ENCODE data around the gene ELF3. TPM values are rescaled to one million over a fixed set of nuclear protein-coding genes. Genes with fewer than 3 reads are reported as not detected.
"Not testable (repeated sequence)": the region's sequence is repeated elsewhere in the genome, so short reads cannot be mapped to it uniquely, and the experiment has no call there.

ELF3 gene
- total RNA-seq, 1 experiment from 2014 or later, result 3.6 TPM

DNA sequence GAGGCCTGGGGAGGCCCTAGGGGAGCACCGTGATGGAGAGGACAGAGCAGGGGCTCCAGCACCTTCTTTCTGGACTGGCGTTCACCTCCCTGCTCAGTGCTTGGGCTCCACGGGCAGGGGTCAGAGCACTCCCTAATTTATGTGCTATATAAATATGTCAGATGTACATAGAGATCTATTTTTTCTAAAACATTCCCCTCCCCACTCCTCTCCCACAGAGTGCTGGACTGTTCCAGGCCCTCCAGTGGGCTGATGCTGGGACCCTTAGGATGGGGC, 5.2 kb downstream of the ELF3 start:
- Histone ChIP-seq H3K36me3 (replicated peaks; ENCODE audit: control insufficient read depth, insufficient read depth, low read length) (peaks cover 13% of the 10 kb centered on the region), H3K27me3 (ENCODE audit: control insufficient read depth, insufficient read depth, low read length) (no peaks in the 10 kb centered on the region; the same call in 1 of the 2 replicates), H3K4me3 (ENCODE audit: insufficient read depth, low read depth, low read length) (no peak overlapping the region)
- DNase-seq, result no peak

DNA sequence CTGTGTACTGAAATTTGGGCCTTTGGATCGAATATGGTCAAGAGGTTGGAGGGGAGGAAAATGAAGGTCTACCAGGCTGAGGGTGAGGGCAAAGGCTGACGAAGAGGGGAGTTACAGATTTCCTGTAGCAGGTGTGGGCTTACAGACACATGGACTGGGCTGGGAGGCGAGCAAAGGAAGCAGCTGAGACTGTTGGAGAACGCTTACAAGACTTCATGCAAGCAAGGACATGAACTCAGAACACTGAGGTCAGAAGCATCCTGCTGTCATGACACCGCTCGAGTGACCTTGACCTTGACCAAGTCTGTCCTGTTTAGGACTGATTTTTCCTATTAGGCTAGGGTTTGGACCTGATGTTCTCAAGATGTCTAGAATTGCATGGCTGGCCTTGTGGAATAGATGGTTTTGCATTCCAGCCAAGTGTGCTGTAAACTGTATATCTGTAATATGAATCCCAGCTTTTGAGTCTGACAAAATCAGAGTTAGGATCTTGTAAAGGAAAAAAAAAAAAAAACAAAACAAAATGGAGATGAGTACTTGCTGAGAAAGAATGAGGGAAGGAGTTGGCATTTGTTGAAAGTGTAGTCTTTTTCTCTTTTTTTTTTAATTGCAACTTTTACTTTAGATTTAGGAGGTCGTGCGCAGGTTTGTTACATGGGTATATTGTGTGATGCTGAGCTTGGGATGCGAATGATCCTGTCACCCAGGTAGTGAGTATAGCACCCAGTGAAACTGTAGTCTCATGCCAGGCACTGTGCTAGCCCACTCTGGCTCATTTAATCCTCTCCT, 5.8 kb downstream of the ELF3 start:
- Histone ChIP-seq H3K36me3 (replicated peaks; ENCODE audit: control insufficient read depth, insufficient read depth, low read length) (peaks cover 13% of the 10 kb centered on the region), H3K4me3 (ENCODE audit: insufficient read depth, low read depth, low read length) (no peak overlapping the region), H3K27me3 (ENCODE audit: control insufficient read depth, insufficient read depth, low read length) (no peaks in the 10 kb centered on the region; the same call in 1 of the 2 replicates)
- DNase-seq, result no peak

DNA sequence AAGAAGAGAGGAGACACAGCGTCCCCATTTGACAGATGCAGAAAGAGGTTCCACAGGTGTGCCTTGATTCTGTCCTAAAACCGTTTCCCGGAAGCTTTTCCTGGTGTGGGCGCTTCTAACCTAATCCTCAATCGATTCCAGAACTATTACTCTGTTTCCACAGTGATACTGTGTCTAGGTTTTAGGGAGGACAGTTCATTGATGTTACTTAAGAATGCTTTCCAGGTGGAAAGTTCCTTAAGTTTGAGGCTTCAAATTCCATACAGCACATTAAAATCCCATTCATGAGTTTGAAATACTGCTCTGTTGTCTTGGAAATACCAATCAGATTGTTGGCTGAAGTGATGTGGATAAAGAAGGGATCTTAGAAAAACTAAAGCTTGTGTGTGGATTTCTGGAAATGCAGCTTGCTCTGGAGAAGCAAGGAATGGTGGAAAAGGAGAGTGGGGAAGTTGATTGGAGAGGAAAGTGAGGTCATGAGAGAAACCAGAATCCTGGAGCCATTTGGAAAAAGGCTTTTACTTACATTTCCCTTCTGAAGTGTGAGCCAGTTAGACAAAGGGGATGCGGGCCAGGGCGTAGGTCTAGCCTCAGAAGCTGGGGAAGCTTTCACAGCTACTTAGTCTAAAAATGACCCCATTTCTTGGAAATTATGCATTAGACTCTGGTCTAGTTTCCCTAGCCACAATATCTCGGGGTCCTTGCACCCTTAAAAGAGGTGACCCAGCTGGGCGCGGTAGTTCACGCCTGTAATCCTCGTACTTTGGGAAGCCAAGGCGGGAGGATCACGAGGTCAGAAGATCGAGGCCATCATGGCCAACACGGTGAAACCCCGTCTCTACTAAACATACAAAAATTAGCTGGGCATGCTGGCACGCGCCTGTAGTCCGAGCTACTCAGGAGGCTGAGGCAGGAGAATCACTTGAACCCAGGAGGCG, 6.7 kb downstream of the ELF3 start:
- Histone ChIP-seq H3K4me3 (ENCODE audit: insufficient read depth, low read depth, low read length) (no peak overlapping the region), H3K36me3 (replicated peaks; ENCODE audit: control insufficient read depth, insufficient read depth, low read length) (peaks cover 13% of the 10 kb centered on the region), H3K27me3 (ENCODE audit: control insufficient read depth, insufficient read depth, low read length) (no peaks in the 10 kb centered on the region)
- DNase-seq, result peak; percentile 32

GRCh38 chr1:202017749-202018467, 7.5 kb downstream of the ELF3 start:
- H3K36me3 ChIP-seq (replicated peaks; ENCODE audit: control insufficient read depth, insufficient read depth, low read length), result peaks cover 13% of the 10 kb centered on the region
- no peaks in the 10 kb centered on the region for H3K27me3 ChIP-seq (ENCODE audit: control insufficient read depth, insufficient read depth, low read length)
- H3K4me3 ChIP-seq (ENCODE audit: insufficient read depth, low read depth, low read length), result no peak overlapping the region
- peak; percentile 59 for DNase-seq

DNA sequence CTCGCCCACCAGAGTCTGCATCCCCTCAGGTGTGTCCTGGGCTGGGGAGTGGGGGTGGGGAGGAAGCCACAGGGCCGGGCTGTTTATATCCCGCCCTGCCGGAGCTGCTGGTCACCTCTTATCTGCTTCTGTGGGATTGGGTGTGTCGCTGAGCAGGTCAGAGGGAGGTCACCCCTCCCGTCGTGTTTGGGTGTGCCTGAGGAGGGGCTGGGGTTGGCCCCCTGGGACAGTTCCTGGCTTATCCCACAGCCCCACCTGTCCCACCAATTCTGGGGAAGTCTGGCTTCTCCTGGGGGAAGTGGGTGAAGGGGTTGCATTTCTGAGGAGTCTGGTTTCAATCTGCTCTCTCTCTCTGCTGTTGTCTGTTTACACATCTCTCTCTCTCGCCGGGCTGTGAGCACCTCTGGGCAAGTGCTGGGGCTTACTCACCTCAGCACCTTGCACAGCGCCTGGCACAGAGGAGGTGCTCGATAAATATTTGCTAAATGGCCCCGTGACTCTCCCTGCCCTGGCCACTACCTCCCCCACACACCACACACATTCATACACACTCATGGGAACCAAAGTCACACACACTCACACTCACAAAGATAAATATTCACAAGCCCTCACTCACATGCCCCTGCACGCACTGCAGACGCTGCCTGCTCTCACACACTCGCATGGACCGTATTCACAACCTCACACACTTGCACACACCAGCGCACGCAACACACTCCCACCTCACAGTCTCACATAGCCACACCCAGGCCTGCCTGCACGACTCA, 8.3 kb downstream of the ELF3 start:
- peak; percentile 69 for DNase-seq
- Histone ChIP-seq H3K4me3 (ENCODE audit: insufficient read depth, low read depth, low read length) (no peak overlapping the region), H3K27me3 (ENCODE audit: control insufficient read depth, insufficient read depth, low read length) (no peaks in the 10 kb centered on the region), H3K36me3 (replicated peaks; ENCODE audit: control insufficient read depth, insufficient read depth, low read length) (peaks cover 11% of the 10 kb centered on the region)

DNA sequence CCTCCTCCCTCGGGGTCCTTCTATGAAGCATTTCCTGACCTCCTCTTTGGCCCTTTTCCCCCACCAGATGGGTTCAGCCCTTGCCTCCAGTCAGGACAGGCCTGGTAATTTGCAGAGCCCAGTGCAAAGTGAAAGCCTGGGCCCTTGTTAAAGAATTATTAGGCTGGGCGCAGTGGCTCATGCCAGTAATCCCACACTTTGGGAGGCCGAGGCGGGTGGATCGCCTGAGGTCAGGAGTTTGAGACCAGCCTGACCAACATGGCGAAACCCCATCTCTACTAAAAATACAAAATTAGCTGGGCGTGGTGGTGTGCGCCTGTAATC, 8.8 kb downstream of the ELF3 start:
- H3K27me3 ChIP-seq (ENCODE audit: control insufficient read depth, insufficient read depth, low read length); DNase-seq; H3K4me3 ChIP-seq (ENCODE audit: insufficient read depth, low read depth, low read length); H3K36me3 ChIP-seq (replicated peaks; ENCODE audit: control insufficient read depth, insufficient read depth, low read length): not testable (repeated sequence)

- Histone ChIP-seq H3K36me3 (replicated peaks; ENCODE audit: control insufficient read depth, insufficient read depth, low read length) (no peaks in the 10 kb centered on the region), H3K4me3 (ENCODE audit: insufficient read depth, low read depth, low read length) (no peak overlapping the region), H3K27me3 (ENCODE audit: control insufficient read depth, insufficient read depth, low read length) (no peaks in the 10 kb centered on the region)
- no peak for DNase-seq
Measured at GRCh38 chr1:202023001-202023433, 12.6 kb downstream of the ELF3 start.

DNA sequence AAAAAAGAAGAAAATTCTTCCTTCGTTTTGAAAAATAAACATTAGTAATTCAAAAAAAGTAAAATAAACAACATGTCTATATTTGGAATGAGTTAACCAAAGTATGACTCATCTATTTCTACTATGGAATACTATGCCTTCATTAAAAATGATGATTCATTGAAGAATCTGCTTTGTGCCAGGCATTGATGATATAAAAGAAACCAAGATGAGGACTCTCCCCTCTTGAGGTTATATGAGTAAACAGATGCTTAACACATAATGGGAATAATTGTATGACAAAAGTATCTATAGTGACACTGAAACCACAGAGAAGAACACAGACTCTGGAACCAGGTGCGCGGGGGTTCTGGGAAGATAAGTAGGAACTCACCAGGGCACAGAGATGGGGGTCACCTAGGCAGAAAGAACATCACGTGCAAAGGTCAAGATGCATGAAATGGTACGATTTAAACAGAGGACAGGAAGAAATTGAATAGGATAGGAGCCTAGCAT, 18.8 kb downstream of the ELF3 start:
- Histone ChIP-seq H3K27me3 (ENCODE audit: control insufficient read depth, insufficient read depth, low read length) (no peaks in the 10 kb centered on the region), H3K4me3 (ENCODE audit: insufficient read depth, low read depth, low read length) (no peak overlapping the region), H3K36me3 (replicated peaks; ENCODE audit: control insufficient read depth, insufficient read depth, low read length) (no peaks in the 10 kb centered on the region)
- DNase-seq, result no peak

DNA sequence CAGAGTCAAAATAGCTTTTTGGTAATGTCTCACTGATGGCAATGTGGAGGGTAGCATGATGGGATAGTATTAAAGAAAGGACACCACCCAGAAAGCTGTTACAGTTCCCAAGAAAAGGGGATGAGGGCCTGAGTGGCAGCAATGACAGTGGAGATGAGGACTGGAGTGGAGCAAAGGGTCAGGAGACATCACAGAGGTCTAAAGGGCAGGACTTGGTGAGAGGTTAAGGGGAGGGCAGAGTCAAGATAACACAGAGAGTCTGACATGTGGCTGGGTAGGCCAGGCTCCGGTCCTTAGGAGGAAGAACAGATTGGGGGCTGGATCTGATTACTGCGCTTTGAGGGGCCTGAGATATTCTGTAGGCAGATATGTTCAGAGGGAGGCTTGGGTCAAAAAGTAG, 19.3 kb downstream of the ELF3 start:
- no peak overlapping the region for H3K4me3 ChIP-seq (ENCODE audit: insufficient read depth, low read depth, low read length)
- DNase-seq, result no peak
- H3K36me3 ChIP-seq (replicated peaks; ENCODE audit: control insufficient read depth, insufficient read depth, low read length), result no peaks in the 10 kb centered on the region
- H3K27me3 ChIP-seq (ENCODE audit: control insufficient read depth, insufficient read depth, low read length), result no peaks in the 10 kb centered on the region

DNA sequence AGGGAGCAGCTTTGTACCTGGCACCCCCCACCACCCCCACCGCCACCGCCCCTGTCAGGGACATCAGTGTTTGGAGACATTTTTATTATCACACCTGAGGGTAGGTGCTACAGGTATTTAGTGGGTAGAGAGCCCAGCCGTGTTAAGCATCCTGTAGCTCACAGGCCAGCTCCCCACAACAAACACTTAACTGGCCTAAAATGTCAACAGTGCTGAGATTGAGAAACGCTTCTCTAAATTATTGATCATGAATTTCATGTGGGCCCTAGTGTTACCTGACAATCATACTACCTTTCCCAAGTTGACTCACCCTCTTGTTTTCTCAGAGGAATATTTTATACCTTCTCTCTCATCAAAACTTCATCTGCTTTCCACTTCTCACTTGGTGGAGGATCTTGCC, 21.4 kb downstream of the ELF3 start:
- H3K4me3 ChIP-seq (ENCODE audit: insufficient read depth, low read depth, low read length), result no peak overlapping the region
- no peaks in the 10 kb centered on the region for H3K27me3 ChIP-seq (ENCODE audit: control insufficient read depth, insufficient read depth, low read length)
- peak; percentile 7 for DNase-seq
- H3K36me3 ChIP-seq (replicated peaks; ENCODE audit: control insufficient read depth, insufficient read depth, low read length), result no peaks in the 10 kb centered on the region

DNA sequence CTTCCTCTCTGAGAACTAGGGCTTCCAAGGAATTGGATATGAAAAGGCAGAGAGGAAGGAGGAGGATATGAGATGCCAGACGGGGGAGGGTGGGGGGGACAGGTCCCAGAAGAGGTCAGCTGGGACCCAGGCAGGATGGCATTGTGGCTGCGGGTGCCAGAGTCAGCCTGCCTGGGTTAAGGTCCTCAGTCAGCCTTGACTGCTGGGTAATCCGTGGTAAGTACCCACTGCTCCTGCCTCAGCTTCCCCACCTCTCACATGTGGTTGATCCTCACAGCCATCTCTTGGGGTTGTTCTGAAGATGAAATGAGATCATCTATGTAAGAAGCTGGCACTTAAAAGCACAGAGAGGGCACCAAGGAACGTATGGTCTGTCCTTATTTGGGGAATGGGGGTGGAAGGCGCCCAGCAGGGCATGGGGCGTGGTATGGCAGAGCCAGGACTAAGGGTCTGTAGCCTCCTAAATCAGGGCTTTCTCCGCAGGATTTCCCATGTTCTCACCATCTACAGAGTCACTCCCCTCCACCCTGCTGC, 23.8 kb downstream of the ELF3 start:
- DNase-seq, result peak; percentile 7
- Histone ChIP-seq H3K4me3 (ENCODE audit: insufficient read depth, low read depth, low read length) (no peak overlapping the region), H3K27me3 (ENCODE audit: control insufficient read depth, insufficient read depth, low read length) (no peaks in the 10 kb centered on the region), H3K36me3 (replicated peaks; ENCODE audit: control insufficient read depth, insufficient read depth, low read length) (no peaks in the 10 kb centered on the region)

DNA sequence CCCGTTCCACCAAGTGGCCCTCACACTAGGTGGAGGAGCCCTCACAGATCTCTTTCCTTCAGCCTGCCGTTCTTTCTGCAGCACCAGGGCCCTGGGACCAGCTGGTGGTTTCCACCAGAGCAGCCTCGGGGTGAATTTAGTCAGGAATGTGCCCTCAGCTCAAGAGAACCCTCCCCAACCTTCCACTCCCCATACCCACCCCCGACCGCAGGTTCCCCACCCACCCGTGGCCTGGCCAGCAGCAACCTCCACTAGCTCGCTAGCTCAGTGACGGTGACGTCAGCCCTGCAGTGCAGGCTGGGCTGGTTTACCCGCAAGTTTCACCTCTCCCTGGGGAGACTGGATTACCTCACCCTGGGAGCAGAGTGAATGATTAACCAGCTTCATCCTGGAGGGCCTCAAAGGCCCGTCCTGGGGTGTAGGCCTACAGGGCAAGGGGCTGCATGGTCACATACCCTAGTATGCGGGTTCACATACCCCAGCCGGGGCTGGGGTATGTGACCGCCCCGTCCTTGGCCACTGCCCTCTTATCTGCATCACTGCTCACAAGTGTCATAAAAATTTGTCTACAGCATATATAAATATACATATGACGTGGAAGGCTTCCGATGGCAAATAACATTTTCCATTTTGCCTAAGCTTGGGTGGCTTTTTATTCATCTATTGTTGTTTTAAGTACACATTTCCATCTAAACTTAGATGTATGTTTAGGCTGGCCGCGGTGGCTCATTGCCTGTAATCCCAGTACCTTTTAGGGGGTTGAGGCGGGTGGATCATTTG, 24.5 kb downstream of the ELF3 start:
- Histone ChIP-seq H3K4me3 (ENCODE audit: insufficient read depth, low read depth, low read length) (no peak overlapping the region), H3K36me3 (replicated peaks; ENCODE audit: control insufficient read depth, insufficient read depth, low read length) (no peaks in the 10 kb centered on the region), H3K27me3 (ENCODE audit: control insufficient read depth, insufficient read depth, low read length) (no peaks in the 10 kb centered on the region)
- DNase-seq, result peak; percentile 56

GRCh38 chr1:202036595-202037387, 26.4 kb downstream of the ELF3 start:
- Histone ChIP-seq H3K4me3 (ENCODE audit: insufficient read depth, low read depth, low read length) (no peak overlapping the region), H3K36me3 (replicated peaks; ENCODE audit: control insufficient read depth, insufficient read depth, low read length) (no peaks in the 10 kb centered on the region), H3K27me3 (ENCODE audit: control insufficient read depth, insufficient read depth, low read length) (no peaks in the 10 kb centered on the region)
- DNase-seq, result peak; percentile 5
